DND-41 (cell line): ENCODE measurements around the gene ANK3.

Source experiments
- EZH2 ChIP-seq: IDR thresholded peaks from 3 replicates; pipeline ENCODE4 v1.6.1; 2012; ENCODE audit warnings: borderline replicate concordance, low read depth, mild to moderate bottlenecking, moderate library complexity, low read length, inconsistent platforms; ENCODE audit not compliant: severe bottlenecking
- TF ChIP-seq, protein P1 (sequence below): IDR thresholded peaks from 2 replicates; pipeline ENCODE4 v1.5.1; 2012; ENCODE audit warnings: borderline replicate concordance, low read length, moderate library complexity, mild to moderate bottlenecking; ENCODE audit not compliant: poor library complexity, severe bottlenecking; ENCODE audit errors: extremely low read depth

GRCh38 chr10:60417901-60418300 is 28.2 kb upstream of the ANK3 start:
- no peak for TF ChIP-seq EZH2
- TF ChIP-seq, protein P1, sequence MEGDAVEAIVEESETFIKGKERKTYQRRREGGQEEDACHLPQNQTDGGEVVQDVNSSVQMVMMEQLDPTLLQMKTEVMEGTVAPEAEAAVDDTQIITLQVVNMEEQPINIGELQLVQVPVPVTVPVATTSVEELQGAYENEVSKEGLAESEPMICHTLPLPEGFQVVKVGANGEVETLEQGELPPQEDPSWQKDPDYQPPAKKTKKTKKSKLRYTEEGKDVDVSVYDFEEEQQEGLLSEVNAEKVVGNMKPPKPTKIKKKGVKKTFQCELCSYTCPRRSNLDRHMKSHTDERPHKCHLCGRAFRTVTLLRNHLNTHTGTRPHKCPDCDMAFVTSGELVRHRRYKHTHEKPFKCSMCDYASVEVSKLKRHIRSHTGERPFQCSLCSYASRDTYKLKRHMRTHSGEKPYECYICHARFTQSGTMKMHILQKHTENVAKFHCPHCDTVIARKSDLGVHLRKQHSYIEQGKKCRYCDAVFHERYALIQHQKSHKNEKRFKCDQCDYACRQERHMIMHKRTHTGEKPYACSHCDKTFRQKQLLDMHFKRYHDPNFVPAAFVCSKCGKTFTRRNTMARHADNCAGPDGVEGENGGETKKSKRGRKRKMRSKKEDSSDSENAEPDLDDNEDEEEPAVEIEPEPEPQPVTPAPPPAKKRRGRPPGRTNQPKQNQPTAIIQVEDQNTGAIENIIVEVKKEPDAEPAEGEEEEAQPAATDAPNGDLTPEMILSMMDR, result no peak
